Activated CD8-positive, alpha-beta memory T cell treated with anti-CD3 and anti-CD28 coated beads for 4 hours (primary cell): ENCODE measurements around the gene BBIP1.
A peak's percentile ranks its signal among the peaks of the same experiment; 100 is the strongest.
"Not testable (repeated sequence)": the region's sequence is repeated elsewhere in the genome, so short reads cannot be mapped to it uniquely, and the experiment has no call there.

Source experiments
- DNase-seq, 2 donors: peaks; one replicate each; pipeline ENCODE4 v3.0.0-alpha.2; 2020; ENCODE audit warnings: low read depth in 2 of 2

The BBIP1 gene

DNA sequence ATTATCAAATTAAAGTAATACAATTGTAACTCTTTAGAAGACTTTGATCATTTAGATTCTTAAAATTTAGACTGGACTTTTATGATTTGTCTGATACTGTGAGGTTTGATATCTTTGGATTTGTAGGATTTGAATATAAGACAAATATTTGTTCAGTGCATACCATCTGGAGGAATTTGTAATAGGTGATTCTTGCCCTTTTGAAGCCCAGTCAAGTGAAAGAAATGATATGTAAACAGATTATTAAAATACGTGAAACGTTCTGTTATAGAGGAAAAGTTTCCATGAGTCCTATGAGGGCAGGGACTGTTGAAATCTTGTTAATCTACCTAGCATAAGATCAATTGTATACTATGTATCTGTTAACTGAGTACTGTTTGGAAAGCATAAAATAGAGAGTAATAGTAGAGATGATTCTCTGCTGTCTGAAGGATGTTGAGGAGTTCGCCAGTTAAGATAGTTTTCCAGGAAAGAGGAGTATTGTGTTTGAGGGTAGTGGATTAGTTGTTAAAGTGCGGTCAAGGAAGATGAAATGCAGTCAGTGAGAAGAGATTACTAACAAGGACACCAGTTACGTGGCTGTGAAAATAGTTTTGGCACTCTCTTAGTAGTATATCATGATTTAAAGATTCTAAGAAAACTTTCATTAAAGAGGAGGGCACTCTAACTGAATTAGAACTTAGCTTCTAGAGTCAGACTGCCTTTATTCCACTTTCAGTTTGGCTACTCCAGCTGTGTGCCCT lies 32.9 kb downstream of the BBIP1 start:
- DNase-seq, result no peak

DNA sequence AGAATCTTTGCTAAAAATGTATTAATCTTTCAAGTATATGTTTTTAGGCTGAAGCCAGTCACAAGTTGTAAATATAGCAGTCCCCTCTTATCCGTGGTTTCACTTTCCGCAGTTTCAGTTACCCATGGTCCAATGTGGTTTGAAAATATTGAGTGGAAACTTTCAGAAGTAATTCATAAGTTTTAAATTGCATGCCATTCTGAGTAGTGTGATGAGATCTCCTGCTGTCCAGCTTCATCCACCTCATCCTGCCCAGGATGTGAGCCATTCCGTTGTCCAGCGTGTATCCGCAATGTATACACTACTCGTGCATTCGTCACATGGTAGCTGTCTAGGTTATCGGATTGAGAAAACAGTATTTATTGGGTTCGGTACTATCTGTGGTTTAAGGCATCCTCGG lies 35.1 kb downstream of the BBIP1 start:
- no peak for DNase-seq

DNA sequence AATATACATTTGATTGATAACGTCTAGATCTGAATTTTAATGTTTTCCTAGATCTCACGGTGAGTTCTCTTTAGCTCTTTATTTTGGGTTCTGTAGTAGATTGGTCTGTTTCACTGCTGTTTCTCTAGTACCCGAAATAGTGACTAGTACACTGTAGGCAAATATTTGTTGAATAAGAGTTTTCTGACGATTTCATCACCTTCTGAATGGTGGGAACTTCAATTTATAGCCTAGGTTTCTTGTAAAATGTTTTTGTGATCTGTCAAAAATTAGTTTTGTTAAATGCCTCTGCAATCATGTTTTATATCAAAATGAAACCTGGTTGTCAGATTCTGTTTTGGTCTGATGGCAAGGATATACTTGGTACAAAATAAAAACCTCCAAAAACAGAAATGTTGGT lies 37.1 kb downstream of the BBIP1 start:
- DNase-seq, result no peak

DNA sequence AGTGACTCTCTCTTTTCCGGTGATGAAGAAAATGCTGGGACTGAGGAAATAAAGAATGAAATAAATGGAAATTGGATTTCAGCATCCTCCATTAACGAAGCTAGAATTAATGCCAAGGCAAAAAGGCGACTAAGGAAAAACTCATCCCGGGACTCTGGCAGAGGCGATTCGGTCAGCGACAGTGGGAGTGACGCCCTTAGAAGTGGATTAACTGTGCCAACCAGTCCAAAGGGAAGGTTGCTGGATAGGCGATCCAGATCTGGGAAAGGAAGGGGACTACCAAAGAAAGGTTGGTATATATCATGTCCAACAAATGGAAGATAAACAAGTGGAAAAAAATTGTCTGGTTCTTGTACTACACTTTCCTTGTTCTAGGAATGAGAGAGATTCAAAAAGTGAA lies 37.7 kb downstream of the BBIP1 start:
- DNase-seq, result no peak

DNA sequence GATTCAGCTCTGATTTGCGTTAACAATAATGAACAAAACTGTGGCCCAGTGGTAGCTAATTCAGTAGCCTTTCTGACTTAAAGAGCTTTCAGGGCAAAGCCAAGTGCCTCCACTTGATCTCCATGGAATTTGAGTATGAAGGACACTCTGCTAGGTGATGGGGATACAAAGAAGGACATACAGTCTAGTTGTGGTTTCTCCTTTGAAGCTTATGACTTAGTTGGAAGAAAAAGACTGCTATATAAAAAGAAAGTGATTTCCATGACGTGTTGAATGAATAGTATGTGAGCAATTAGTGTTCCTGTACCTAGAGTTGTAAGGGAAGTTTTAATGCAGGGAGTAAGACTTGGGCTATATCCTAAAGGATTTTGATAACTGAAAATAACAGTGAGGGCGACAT lies 39.0 kb downstream of the BBIP1 start:
- DNase-seq, result no peak

DNA sequence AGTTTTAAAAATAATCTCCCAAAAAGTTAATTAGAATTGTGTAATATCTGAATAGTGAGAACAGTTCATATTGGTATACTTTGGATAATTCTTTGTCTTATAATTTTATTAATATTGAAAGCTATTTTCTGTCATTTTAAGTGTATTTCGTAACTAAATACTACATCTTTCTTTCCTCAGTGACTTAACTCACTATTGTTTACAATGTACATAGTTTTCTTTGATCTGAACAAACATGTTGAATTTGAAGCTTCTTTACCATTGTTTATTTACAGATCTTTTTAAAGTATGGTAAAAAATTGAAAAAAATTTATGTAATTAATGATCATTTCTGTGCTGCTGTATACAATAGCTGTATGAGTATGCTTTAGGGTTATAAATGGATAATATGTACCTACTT lies 42.2 kb downstream of the BBIP1 start:
- no peak for DNase-seq

DNA sequence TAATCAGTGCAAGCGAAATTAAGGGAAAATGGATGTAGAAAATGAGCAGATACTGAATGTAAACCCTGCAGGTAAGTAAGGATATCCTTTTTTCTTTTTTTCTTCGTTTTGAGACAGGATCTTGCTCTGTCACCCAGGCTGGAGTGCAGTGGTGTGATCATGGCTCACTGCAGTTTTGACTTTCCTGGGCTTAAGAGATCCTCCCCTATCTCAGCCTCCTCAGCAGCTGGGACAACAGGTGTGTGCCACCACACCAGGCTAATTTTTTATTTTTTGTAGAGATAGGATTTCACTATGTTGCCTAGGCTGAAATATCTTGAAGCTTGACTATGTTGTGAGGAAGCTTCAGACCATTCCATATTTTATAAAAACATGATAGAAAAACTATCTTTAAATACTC lies 43.0 kb downstream of the BBIP1 start:
- DNase-seq, result no peak

DNA sequence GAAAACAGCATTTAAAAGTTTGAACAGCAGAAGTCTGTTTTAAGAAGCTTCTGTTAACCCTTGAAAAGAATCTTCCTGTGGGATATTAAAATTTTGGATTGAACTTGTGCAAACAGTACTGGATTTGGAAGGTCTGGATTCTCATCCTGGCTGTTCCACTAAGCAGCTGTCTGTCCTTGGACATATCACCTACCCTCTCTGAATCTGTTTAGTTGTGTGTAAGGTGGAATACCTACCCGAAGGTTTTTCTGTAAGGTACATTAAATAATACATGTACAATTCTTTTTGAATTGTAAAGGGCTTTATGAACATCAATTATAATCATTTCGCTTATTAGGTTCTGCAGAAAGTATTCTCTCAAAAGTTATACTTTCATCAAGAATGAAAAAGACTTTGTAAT lies 45.0 kb downstream of the BBIP1 start:
- DNase-seq, result no peak

DNA sequence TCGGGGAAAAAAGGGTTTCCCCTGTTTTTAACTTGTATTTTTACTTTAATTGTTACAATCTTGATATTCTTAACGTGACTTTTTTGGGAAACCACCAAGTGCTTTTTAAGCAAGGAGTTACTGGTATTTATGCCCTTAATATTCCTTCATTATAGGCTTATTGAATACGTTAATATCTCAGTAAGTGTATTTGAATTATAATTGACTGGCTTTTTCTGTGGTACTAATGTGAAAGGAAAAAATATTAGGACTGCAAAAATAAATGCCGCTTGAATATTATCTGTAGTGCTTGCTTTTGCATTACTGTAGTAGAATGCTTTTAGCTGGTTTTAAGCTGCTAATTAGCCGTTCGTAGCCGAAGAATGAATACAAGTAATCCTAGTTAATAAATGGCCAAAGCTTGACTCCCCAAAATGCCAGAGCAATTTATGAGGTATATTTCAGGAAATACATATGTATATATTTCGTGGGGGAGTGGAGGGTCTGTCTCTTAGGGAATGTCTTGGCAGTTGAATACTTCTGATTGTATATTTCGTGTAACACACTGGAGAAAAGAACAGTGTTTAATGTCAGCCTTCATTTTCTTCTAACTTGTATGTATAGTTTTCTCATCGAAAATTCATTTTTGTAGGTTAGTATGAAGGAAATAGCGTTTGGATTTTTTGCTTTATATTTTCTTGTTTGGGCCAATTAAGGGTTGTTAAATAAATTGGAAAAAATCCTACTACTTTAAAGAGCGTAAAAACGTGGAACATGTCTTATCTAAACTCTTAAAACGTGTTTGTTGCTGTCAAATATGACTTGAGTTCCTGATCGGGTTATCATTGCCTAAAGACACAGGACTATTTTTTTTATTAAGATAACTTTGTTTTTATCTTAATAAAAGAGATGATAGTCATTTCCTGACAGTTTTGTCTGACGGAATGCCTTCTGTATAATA lies 45.7 kb downstream of the BBIP1 start:
- no peak for DNase-seq

DNA sequence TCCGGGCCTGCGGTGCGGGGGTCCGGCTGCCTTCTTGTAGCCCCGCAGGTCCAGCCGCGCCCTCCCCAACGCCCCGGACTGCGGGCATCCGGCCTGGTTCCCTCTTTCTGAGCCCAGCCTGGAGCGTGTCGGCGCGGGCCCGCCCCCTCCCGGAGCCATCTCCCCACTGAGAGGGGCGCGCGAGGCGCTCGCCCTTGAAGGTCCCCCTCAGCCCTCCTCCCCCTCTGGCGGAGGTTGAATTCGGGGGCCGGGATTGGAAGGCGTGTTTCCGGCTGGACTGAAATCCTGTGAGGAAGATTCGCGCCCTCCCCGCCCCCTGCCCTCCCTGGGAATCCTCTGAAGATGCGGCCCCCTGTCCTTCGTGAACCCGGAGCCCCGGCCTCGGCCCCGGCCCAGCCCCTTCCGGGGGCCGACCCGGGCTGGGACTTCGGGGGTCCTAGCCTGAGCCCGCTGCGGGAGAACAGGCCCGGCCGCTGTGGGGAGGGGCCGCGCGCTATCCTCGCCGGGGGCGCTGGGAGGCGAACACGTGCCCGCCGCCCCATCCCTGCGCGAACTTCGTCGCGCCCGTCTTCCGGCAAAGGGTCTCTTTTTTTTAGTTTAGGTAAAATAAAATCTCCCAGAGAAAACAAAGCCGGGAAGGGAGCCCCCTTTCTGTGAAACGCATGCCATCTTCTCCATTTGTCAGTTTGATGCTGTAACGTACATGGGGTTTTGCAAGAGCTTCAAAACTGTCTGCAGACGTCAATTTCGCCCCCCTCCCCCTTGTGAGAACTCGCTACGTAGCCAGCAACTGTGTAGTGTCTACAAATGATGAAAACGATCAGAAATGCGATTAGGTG lies 46.6 kb downstream of the BBIP1 start:
- peak; percentile 51 to 65 for DNase-seq

DNA sequence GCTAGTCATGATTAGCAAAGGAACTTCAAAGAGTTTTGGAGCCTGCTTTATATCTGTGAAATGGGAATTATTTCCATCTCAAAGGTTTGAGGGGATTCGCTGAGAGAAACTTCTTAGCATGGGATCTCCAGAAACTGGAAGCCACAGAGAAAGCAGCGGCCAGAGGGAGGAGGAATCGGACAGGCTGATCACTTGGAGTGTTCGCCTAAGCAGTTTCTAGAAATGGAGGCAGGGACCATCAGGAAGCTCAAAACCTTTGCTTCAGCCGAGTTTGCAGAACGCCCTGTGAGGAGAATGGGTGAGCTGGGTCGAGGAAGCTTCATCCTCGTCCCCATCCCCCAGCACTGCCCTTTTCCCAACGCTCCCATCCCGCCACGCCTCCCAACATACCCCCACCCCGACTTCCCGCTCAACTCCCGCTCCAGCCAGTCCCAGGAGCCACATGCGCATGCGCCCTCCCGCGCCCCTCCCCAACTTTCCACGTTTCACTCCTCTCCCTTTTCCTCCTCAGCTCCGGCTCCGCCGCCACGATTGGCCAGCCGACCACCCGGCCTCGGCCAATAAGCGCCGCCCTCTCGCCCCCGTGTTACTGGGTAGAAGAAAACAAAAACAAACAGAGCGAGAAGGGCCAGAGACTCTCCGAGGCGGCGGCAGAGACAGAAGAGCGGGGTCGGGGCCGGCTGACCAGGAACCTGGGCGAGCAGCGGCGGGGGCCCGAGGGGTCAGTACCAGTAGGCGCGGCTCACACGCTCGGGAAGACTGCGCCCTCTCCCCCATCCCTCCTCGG lies 47.5 kb downstream of the BBIP1 start, which contains the start of gene PDCD4:
Gene PDCD4, plus strand, starts transcription at position 631 of the 787 bp plus-strand sequence. CDS start 4,100 bp downstream, outside the sequence.
- peak; percentile 88 to 89 for DNase-seq

DNA sequence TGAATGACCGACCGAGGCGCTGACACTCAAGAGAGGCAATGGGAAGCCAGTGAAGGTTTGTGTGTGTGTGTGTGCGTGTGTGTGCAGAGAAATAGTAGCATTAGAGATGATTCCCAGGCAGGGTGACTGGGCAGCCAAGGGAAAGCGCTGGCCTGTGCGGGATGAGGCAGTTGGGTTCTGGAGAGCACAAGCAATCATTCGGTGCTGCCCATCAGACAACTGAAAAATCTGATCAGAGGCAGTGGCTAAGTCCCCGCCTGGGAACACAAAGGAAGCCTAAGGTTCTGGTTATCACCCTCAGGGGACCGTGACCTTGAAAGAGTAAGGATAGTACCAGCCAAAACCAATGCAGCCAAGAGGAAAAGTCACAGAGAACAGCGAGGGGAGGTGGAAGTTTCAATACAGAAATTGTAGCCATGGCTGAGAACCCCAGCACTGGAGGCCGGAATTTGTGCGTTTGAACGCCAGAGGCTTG lies 48.1 kb downstream of the BBIP1 start:
- DNase-seq, result no peak

DNA sequence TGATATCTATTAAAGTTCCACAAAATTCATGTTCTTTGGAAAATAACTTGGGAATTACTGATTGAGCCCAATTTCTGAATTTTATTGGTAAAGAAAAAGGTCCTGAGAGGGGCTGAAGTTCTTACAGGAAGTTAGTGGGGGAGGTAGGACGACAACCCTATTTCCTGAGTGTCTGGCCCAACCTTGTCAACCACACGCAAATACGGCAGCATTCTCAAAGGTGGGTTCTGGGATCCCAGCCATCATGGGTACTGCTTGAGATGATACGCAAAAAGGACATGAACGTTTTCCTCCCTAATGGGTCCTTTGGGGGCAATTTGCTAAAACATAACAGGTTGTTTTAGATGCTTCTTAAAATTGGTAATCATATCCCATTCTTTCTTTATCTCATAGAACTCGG lies 50.0 kb downstream of the BBIP1 start:
- DNase-seq, result no peak

DNA sequence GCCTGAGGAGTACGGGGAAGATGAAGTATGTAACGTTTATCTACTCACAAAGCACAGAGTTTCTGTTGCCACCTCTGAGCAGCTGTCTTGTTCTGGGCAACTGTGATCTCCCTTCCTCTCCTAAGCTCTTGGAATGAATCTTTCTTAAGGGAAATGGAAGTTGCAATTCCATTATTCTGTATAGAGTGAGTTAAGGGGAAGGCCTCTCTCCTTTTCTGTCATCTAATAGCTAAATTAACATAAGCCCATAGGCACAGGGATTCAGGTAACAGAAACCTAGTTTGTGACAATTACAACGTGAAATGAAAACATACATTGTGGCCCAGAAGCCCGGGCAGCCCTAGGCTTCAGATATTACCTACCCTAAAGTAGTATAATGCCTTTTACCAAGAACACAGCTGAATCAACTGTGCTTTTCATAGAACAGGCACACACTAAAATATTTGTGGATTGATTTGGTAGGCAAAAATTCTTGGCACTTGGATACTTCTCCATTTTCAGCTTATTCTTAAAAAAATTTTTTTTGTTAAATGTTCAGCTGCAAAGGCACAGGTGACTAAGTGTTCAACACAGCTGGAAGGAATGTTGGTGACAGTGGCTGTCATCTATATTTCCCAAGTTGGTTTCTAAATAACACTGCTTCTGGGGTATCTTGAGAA lies 51.0 kb downstream of the BBIP1 start:
- DNase-seq, result no peak

DNA sequence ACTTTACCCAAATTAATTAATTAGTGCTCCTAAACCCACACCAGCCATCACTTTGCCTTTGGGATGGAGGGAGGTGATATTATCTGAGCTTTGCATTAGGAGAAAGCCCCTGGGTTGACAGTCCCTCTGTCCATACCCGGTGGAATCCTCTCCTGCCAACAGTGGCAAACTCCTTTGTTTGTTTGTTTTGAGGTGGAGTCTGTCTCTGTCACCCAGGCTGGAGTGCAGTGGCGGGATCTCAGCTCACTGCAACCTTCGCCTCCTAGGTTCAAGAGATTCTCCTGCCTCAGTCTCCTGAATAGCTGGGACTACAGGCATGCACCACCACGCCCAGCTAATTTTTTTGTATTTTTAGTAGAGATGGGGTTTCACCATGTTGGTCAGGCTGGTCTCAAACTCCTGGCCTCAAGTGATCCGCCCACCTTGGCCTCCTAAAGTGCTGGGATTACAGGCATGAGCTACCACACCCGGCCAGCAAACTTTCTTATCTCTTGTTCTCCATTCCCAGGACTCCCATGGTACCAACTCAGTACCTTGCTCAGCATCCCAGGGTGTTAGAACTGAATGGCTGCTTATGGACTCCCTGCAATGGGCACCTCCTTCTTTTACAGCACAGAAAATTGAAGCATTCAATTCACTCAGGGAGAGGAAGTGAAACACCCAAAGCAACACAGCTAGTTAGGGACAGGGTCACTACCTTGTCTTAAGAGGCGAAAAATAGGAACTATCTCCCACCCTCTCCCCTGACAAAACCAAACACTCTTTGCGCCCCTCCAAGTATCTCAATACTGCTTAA lies 51.8 kb downstream of the BBIP1 start:
- not testable (repeated sequence) for DNase-seq

DNA sequence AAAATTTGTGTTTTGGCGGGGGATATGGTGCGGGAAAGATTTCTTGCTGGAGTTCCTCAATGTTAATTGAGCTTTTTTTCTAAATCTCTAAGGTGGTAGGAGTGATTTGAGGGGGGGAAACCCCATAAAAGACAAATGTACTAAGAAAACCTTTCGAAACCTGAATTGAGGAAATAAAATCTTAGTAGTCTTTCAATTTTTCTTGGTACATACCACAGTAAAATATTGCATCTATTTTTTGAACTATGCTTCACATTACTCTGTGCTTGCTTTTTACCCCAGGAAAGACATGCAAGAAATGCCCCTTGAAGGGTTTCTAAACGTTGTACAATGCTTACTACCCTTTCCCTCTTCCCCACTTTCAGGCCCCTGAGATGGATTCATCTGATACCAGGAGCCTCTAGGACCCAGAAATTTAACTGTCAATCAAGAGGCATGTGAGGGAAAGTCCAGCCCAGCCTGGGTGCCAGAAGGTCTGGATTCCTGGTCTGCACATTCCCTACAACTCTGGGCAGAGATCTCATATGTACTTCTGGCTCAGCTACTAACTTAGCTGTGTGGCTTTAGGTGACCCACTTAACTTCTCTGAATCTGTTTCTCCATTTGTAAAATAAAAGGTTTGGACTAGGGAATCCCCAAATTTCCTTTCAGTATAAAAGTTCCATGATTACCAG lies 53.0 kb downstream of the BBIP1 start:
- no peak for DNase-seq

DNA sequence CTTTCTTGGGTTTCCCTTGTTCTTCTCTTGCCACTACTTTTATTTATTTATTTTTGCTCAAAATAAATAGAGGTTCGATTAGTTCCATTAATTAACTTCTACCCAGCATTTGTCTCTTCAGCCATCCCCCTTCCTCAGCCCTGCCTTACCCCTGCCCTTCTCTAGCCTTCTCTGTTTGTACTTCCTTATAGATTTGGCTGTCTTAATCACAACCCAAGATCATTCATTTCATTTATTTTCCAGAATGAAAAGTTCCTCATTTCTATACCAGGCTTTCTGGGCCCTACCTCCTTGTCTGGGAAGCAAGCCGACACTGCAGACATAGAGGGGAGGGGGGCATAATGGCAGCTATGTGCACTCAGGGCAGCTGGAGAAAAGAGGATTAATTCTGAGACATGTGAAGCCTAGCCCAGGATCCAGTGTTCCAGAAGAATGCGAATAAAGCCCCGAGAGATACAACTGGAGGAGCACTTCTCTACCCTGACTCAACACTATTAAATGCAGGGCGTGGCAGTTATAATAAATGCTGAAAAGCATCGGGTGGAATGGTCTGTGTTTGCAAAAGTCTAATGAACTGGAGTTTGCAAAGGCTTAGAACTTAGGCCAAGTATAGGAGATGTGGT lies 53.7 kb downstream of the BBIP1 start:
- DNase-seq, result no peak

DNA sequence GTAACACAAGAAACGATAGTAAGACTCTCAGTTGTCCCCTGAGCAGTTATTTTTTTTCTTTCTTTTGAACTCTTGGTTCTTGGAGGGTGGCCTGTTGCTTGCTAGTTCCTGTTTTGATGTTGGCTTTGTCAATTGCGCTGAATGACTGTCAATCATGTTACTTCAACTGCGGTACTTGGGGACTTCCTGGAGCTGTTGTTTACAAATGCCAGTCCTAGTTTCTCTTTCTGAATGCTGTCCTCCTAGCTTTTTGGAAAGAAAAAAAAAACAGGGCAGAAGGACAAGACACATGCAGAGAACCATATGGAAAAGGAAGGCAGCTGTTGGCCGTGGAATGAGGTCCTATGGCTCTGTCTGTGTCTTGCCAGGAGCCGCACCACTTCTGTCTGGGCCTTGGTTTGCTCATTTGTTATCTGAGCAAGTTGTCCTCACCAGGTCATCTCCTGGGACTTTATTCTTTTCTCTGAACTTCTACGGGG lies 54.3 kb downstream of the BBIP1 start:
- peak in 1 of 2 donors; percentile 39 for DNase-seq
